DMS153 treated with DMSO at 0.1 percent for 48 hours (cell line): ENCODE results near the gene AKAP12.
"Not testable (repeated sequence)": the region's sequence is repeated elsewhere in the genome, so short reads cannot be mapped to it uniquely, and the experiment has no call there.

Source experiments
- DNase-seq: peaks from one replicate; lab custom pipeline; 2025; ENCODE audit not compliant: unreplicated experiment; lab: John Stamatoyannopoulos, UW

The AKAP12 gene

DNA sequence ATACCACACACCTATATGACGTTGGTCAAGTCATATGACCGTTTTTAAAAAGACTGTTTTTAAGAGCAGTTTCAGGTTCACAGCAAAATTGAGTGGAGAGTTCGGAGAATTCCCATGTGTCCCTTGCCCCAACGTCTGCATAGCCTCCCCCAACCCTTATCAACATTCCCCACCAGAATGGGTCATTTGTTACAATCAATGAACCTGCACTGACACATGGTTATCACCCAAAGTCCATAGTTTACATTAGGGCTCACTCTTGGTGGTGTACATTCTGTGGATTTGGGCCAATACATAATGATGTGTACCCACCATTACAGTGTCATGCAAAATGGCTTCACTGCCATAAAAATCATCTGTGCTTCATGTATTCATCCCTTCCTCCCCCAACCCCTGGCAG is 99.6 kb downstream of the AKAP12 start:
- no peak for DNase-seq

DNA sequence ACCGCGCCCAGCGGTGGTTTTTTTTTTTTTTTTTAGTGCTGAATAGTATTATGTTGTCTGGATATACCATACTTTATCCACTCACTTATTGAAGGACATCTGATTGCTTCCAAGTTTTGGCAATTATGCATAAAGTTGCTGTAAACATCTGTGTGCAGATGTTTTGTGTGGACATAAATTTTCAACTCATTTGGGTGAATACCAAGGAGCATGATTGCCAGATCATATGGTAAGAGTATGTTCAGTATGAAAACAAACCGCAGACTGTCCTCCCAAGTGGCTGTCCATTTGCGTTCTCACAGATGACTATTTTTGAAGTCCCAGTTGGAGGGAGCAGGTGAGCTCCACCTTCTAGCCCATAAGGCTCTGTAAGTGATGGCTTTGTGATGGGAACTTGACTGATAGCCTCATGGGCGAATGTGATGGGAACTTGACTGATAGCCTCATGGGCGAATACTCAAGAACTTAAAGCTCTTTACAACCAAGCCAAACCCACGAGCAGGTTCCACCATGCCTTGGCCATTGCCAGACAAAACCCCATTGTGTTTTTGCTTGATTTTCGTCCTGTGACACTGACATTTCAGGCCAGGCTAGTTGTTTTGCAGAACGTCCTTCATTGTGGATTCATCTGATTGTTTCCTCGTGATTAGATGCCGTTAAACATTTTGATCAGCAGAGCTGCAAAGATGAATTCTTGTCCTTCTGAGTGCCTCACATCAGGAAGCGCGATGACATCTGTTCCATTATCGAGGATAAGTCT is 100.6 kb downstream of the AKAP12 start:
- no peak for DNase-seq

DNA sequence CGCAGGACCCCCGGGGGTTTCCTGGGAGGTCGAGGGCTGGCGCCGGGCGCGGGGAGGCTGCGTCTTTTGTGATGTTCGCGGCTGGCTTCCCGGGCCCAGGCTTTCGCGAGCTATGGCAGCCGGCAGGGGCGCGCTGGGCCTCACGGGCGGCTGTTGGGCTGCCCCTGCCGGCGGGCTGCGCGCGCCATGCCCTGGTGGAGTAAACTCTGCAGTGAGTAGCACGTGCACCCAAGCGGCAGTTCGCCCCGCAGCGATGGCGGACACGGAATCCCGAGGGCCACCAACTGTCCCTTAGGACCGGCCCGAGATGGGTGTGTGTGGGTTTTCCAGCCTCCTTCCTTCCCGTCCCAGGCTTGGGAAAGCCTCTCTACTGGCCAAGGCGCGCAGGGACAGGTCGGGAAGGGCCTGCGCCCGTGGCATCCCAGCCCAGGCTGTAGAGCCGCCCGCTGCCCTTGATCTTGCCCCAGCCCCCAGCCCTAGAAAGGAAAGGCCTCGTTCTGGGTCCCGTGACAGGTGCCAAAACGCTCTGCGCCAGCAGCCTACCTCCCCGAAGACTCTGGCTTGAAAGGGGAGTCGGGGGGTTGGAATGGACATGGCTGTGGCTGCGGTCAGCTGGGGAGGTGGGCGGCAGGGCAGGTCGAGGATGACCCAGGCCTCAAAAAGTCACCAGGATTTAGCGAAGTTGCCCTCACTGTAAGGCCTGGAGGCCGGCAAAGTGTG is 101.9 kb downstream of the AKAP12 start:
- DNase-seq = no peak

DNA sequence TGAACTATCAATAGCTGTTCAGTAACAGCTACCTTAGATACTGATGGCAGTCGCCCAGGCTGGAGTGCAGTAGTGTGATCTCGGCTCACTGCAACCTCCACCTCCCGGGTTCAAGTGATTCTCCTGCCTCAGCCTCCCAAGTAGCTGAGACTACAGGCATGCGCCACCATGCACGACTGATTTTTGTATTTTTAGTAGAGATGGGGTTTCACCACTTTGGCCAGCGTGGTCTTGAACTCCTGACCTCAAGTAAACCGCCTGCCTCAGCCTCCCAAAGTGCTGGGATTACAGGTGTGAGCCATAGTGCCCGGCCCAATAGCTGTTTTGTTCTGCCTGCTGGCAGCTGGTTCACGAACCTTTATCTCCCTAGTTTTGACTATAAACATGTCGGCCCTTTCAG is 103.0 kb downstream of the AKAP12 start:
- not testable (repeated sequence) for DNase-seq

DNA sequence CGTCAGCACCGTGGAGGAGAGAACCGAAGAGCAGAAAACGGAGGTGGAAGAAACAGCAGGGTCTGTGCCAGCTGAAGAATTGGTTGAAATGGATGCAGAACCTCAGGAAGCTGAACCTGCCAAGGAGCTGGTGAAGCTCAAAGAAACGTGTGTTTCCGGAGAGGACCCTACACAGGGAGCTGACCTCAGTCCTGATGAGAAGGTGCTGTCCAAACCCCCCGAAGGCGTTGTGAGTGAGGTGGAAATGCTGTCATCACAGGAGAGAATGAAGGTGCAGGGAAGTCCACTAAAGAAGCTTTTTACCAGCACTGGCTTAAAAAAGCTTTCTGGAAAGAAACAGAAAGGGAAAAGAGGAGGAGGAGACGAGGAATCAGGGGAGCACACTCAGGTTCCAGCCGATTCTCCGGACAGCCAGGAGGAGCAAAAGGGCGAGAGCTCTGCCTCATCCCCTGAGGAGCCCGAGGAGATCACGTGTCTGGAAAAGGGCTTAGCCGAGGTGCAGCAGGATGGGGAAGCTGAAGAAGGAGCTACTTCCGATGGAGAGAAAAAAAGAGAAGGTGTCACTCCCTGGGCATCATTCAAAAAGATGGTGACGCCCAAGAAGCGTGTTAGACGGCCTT is 110.0 kb downstream of the AKAP12 start:
- DNase-seq = peak; percentile 64

DNA sequence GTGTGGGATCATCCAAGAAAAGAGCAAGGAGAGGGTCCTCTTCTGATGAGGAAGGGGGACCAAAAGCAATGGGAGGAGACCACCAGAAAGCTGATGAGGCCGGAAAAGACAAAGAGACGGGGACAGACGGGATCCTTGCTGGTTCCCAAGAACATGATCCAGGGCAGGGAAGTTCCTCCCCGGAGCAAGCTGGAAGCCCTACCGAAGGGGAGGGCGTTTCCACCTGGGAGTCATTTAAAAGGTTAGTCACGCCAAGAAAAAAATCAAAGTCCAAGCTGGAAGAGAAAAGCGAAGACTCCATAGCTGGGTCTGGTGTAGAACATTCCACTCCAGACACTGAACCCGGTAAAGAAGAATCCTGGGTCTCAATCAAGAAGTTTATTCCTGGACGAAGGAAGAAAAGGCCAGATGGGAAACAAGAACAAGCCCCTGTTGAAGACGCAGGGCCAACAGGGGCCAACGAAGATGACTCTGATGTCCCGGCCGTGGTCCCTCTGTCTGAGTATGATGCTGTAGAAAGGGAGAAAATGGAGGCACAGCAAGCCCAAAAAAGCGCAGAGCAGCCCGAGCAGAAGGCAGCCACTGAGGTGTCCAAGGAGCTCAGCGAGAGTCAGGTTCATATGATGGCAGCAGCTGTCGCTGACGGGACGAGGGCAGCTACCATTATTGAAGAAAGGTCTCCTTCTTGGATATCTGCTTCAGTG is 110.8 kb downstream of the AKAP12 start:
- no peak for DNase-seq

DNA sequence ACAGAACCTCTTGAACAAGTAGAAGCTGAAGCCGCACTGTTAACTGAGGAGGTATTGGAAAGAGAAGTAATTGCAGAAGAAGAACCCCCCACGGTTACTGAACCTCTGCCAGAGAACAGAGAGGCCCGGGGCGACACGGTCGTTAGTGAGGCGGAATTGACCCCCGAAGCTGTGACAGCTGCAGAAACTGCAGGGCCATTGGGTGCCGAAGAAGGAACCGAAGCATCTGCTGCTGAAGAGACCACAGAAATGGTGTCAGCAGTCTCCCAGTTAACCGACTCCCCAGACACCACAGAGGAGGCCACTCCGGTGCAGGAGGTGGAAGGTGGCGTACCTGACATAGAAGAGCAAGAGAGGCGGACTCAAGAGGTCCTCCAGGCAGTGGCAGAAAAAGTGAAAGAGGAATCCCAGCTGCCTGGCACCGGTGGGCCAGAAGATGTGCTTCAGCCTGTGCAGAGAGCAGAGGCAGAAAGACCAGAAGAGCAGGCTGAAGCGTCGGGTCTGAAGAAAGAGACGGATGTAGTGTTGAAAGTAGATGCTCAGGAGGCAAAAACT is 111.5 kb downstream of the AKAP12 start:
- no peak for DNase-seq

DNA sequence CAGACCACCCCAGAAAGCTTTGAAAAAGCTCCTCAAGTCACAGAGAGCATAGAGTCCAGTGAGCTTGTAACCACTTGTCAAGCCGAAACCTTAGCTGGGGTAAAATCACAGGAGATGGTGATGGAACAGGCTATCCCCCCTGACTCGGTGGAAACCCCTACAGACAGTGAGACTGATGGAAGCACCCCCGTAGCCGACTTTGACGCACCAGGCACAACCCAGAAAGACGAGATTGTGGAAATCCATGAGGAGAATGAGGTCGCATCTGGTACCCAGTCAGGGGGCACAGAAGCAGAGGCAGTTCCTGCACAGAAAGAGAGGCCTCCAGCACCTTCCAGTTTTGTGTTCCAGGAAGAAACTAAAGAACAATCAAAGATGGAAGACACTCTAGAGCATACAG is 112.0 kb downstream of the AKAP12 start:
- DNase-seq = no peak

DNA sequence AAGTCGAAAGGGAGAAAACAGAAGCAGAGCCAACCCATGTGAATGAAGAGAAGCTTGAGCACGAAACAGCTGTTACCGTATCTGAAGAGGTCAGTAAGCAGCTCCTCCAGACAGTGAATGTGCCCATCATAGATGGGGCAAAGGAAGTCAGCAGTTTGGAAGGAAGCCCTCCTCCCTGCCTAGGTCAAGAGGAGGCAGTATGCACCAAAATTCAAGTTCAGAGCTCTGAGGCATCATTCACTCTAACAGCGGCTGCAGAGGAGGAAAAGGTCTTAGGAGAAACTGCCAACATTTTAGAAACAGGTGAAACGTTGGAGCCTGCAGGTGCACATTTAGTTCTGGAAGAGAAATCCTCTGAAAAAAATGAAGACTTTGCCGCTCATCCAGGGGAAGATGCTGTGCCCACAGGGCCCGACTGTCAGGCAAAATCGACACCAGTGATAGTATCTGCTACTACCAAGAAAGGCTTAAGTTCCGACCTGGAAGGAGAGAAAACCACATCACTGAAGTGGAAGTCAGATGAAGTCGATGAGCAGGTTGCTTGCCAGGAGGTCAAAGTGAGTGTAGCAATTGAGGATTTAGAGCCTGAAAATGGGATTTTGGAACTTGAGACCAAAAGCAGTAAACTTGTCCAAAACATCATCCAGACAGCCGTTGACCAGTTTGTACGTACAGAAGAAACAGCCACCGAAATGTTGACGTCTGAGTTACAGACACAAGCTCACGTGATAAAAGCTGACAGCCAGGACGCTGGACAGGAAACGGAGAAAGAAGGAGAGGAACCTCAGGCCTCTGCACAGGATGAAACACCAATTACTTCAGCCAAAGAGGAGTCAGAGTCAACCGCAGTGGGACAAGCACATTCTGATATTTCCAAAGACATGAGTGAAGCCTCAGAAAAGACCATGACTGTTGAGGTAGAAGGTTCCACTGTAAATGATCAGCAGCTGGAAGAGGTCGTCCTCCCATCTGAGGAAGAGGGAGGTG is 112.9 kb downstream of the AKAP12 start:
- DNase-seq = no peak

DNA sequence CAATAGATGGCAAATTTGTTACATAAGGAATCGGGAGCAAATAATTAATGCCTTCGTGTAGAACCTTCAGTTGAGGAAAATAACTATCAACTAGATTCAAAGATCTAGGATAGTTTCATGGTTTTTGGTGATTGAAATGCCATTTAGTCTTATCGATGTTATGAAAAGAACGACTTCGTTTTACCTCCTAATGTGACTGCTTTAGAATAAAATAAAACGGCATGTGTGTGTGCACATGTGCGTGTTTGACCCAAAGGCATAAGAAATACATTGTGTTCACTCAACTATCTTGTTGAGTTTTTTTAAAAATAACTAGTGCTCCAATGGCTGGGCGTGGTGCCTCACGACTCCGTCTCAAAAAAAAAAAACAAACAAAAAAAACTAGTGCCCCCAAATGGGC is 114.0 kb downstream of the AKAP12 start:
- DNase-seq = no peak

DNA sequence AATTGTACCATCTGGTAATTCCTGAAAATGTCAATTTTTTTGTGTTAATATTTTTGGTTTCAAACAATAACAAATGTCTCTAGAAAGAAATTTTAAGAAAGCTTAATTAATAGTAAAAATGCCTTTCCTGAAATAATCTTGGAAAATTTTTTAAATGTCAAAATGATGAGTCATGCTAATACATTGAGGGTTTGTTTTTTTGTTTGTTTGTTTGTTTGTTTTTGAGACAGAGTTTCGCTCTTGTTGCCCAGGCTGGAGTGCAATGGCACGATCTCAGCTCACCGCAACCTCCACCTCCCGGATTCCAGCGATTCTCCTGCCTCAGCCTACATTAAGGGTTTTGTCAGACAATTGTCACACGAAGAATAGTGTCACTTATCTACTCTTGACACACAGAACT is 117.2 kb downstream of the AKAP12 start:
- not testable (repeated sequence) for DNase-seq

DNA sequence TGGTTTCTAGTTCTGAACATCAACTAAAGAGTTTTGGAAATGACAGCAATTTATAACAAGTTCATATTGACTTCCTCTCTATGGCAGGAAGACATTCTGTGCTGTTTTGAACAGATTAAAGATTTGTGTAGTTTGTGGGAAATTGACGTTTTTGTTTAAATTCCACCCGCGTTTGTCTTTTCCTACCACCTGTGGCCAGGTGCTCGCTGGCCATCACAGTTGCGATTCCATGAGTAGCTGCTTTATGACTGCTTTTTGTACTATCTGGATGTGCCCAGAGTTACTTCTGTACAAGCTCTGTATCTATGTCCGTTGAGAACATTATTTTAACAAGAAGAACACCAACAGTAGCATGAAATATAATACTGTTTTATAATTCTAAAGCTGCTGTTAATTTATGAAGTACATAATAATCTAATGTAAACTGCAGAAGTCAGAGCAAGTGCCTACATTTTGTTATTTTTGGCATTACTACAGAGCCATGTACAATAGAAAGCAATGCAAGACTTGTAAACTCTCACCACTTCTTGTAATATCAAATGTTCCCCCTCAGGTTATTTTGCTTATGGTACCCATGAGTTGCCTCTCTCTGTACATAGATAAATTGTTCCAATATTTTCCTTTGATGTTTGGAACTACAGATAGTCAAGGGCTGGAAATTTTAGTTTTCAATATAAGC is 118.1 kb downstream of the AKAP12 start:
- no peak for DNase-seq

DNA sequence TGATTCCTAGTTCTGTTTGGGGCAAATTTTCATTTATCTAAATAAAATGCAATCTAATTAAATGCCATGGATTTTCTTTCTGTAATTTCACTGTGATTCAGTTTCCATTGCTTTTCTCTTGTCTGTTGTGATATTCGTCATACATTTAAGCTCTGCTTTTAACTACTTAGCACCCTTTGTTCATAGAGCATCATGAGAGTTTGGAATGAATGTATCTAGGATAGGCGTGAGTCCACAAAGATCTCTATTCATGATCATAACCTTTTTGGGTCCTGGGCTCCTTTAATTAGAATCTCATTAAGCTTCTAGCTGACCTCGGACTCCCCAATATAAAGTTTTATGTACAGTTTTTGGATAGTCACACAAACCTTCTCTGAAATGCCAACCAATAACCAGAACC is 118.7 kb downstream of the AKAP12 start:
- no peak for DNase-seq

DNA sequence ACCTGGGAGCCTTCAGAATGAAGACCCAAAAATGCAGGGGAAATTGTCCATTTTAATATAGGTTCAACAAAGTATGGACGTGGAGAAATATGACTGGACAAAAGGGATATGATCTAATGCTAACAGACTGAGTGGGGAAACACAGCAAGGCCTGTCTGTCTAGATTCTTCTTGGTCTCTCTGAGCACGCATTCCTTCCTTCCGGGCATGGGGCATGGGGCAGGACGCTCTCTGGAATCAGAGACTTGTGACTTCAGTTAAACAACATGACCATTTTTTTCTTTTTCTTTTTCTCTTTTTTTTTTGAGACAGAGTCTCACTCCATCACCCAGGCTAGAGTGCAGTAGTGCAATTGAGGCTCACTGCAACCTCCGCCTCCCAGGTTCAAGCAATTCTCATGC is 119.7 kb downstream of the AKAP12 start:
- DNase-seq = no peak

DNA sequence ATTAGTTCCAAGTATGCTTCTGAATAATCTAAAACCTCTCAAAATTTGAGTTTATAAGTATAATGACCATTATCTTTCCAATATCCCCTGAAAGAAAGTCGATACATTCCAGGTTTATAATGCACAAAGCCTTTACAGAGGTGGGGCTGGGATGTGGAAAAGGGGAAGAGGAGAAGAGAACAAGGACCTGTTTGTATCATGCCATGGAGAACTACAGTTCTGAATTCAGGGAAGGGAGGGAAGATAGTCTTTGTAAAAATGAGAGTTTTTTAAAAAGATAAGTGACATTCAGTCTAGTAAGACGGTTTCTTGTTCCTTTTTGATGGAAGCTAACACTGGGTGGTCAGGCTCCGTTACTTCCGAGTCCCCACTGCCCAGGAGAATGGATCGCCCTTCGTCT is 125.5 kb downstream of the AKAP12 start:
- DNase-seq = no peak

DNA sequence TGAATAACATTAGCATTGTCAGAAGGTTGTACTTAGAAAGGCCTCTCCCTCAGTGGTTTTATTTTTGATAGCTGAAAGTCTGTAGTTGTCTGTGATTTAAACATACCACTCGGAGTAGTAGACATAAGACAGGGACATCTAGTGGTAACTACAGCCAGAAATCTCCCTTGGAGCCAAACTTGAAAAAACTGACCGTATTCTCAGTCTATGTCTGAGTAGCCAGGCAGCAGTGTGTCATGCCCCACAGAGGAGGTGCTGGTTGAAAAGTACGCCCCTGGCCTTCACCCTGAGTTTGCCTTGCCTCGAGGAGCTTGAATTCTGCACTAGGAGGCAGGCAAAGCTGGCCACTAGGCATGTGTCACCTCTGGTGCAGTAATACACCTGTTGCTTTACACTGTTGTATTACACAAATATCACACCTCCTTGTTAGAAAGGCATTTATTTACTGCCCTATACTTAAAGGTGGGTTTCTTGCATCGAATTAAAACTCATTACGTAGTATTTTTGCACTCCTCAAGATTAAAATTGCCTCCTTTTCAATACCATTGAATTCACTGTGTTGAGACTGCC is 130.8 kb downstream of the AKAP12 start:
- DNase-seq = no peak

DNA sequence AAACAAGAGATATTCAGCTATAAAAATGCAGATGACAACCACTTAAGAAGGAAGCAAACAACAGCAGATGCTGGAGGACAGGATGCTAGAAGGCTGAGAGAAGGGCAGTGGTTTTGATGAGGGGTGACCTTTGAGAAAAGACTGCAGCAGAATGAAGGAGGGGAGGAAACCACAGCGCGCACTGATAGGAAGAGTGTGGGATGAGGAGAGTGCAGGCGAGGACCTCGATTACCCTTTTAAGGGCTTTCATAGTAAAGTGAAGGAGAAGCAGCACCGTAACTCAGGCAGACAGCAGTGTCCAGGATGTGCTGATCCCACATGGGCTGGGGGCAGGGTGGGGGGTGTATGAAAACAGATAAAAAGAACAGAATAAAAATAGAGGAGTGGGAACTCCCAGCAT is 132.4 kb downstream of the AKAP12 start:
- DNase-seq = no peak

DNA sequence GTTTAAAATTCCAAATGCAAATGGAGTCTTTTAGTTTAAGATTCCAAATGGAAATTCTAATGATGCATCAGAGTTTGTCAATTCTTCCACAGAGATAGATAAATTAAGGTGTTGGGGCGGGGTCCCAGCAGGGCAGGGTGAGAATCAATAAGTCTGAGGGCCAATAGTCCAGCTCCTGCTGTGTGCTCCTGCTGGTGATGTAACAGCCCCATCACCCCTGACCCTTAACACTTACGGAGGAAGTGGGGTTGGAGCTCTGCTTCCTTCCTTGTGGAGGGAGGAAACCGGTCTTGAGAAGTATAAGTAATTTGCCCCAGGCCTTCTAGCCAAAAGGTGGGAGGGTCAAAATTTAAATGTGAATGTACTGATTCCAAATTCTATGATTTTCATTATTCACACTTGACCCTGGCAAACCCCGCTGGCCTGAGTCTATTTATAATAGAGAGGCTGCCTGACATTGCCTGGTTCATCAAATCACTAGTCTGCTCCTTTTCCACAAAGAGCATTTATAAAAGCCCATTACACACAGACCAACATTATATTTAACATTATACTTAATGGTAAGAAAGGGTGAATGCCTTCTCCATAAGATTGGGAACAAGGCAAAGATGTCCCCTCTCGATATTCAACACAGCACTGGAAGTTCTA is 134.4 kb downstream of the AKAP12 start:
- DNase-seq = no peak

DNA sequence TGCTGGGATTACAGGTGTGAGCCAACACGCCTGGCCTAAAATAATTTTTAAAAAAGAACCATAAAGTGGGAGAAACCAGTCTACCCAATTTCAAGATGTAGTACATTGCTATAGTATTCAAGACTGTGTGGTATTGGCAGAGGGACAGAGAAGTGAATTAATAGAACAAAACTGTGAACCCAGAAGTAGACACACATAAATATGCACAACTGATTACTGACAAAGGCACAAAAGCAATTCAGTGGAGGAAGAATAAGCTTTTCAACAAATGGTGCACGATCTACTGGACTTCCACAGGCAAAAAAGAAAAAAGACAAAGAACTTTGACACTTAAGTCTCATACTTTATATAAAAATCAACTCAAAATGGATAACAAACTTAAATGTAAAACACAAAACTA is 136.1 kb downstream of the AKAP12 start:
- DNase-seq = no peak
